ENCODE results near the gene ZNF527. TPM values are rescaled to one million over a fixed set of nuclear protein-coding genes. Genes with fewer than 3 reads are reported as not detected.

Gene ZNF527
- total and polyA plus RNA-seq, 9 of the 15 experiments (the other 6 are each of a cell fraction or from before 2014, with no cell fraction given) = 0.18 to 1.4 (median 0.86) TPM

- TF ChIP-seq ZNF398 (CRISPR knock-in tag; IDR thresholded peaks at IDR 0.05) (no peak), CUX1 (CRISPR knock-in tag; IDR thresholded peaks at IDR 0.05) (no peak), ZNF766 (CRISPR knock-in tag; conservative IDR thresholded peaks at IDR 0.05) (peak; percentile 78), ILF3 (IDR thresholded peaks at IDR 0.05; ENCODE audit: borderline replicate concordance) (no peak), TFAP4 (CRISPR knock-in tag; IDR thresholded peaks at IDR 0.05; ENCODE audit: borderline replicate concordance) (peak; percentile 24; the same call in 1 of the 2 replicates)
Observed at GRCh38 chr19:37370880-37371661, at the start of gene ZNF527 (continued).

Data from K562 (cell line).